Activated T-cell treated with anti-CD3 and anti-CD28 coated beads, Interleukin-2, amount 50 U/mL, for 72 hours (primary cell): ENCODE measurements around the gene LPP. TPM values are rescaled to one million over a fixed set of nuclear protein-coding genes. Genes with fewer than 3 reads are reported as not detected.
A peak's percentile ranks its signal among the peaks of the same experiment; 100 is the strongest.

Experiments
- ATAC-seq, 2 donors: fragments of 150-1000 bp; cut with Tn5 transposase; replicated peaks in 1 of 2; 2 replicates each; pipeline ENCODE4 v1.10.0; 2021; ENCODE audit warnings: moderate library complexity in 2 of 2, mild to moderate bottlenecking in 1 of 2
- DNase-seq, 2 donors: peaks; one replicate each; pipeline ENCODE4 v3.0.0; 2021 to 2022; ENCODE audit warnings: mixed read lengths in 1 of 2
- H3K27ac Mint-ChIP-seq: one replicate; pipeline ENCODE4 v1.8.0; 2022; ENCODE audit warnings: mild to moderate bottlenecking, moderate library complexity, mixed read lengths
- H3K27me3 Mint-ChIP-seq: one replicate; pipeline ENCODE4 v1.8.0; 2022; ENCODE audit warnings: low read depth, mixed read lengths
- H3K36me3 Mint-ChIP-seq, 2 donors: one replicate each; pipeline ENCODE4 v1.8.0; 2022; ENCODE audit warnings: mixed read lengths in 2 of 2, mild to moderate bottlenecking in 1 of 2; ENCODE audit not compliant: insufficient read depth in 2 of 2
- H3K4me1 Mint-ChIP-seq: one replicate; pipeline ENCODE4 v1.8.0; 2022; ENCODE audit warnings: low read depth, mixed read lengths
- H3K4me3 Mint-ChIP-seq, 2 donors: one replicate each; pipeline ENCODE4 v1.8.0; 2022; ENCODE audit warnings: mild to moderate bottlenecking in 2 of 2, mixed read lengths in 2 of 2, moderate library complexity in 2 of 2
- H3K9me3 Mint-ChIP-seq, 2 donors: one replicate each; pipeline ENCODE4 v1.8.0; 2022; ENCODE audit warnings: mixed read lengths in 2 of 2
- total RNA-seq, 2 donors: library from RNA; stranded (reverse); gene quantifications; one replicate each; pipeline ENCODE4 v1.2.3, GENCODE V29; 2022

Gene LPP
- total RNA-seq, 2 donors from 2014 or later, result 50.4 to 67.7 TPM

- H3K4me1 Mint-ChIP-seq, result peaks cover 40% of the 10 kb centered on the region
Observed at GRCh38 chr3:188149587-188149986, 4.4 kb upstream of the LPP start.

GRCh38 chr3:188150982-188151381, 3.0 kb upstream of the LPP start:
- Mint-ChIP-seq H3K27ac (no peak overlapping the region), H3K36me3 (peaks cover 0 to 2% of the 10 kb centered on the region in 2 donors), H3K9me3 (peaks cover 7% of the 10 kb centered on the region in 2 donors), H3K4me3 (no peak overlapping the region), H3K27me3 (no peaks in the 10 kb centered on the region), H3K4me1 (peaks cover 54% of the 10 kb centered on the region)
- peak; percentile 12 to 29 for ATAC-seq
- no peak for DNase-seq

More at GRCh38 chr3:188149587-188149986, 4.4 kb upstream of the LPP start:
- no peak overlapping the region for H3K27ac Mint-ChIP-seq
- peaks cover 7% of the 10 kb centered on the region in 2 donors for H3K9me3 Mint-ChIP-seq
- no peak for DNase-seq
- no peaks in the 10 kb centered on the region for H3K27me3 Mint-ChIP-seq
- no peak for ATAC-seq
- H3K36me3 Mint-ChIP-seq, result no peaks in the 10 kb centered on the region
- H3K4me3 Mint-ChIP-seq, result no peak overlapping the region

DNA sequence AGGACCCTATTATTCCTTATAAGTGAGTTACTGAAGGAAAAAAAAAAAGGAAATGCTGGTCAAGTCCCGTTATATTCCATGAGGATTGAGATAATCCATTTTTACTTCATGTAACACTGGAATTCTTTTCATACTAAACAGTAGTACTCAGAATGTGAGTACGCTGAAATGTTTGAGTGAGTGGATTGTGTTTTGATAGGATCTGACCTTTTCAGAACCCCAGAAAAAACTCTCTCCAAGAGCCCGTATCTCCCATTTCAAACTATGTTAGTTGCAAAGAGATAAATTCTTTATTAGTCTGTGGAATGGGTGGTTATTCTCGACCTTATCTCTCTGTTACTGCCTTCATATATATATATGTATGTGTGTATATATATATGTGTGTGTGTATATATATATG, 2.5 kb upstream of the LPP start:
- Mint-ChIP-seq H3K9me3 (peaks cover 7% of the 10 kb centered on the region in 2 donors), H3K4me1 (peaks cover 59% of the 10 kb centered on the region), H3K27ac (no peak overlapping the region), H3K27me3 (no peaks in the 10 kb centered on the region), H3K4me3 (no peak overlapping the region), H3K36me3 (peaks cover 0 to 2% of the 10 kb centered on the region in 2 donors)
- DNase-seq (no peak), ATAC-seq (no peak)

GRCh38 chr3:188152660-188153436, 1.1 kb upstream of the LPP start:
- peaks cover 7% of the 10 kb centered on the region in 2 donors for H3K9me3 Mint-ChIP-seq
- peak overlapping the region; percentile 4 for H3K27ac Mint-ChIP-seq
- DNase-seq (no peak), ATAC-seq (no peak)
- H3K27me3 Mint-ChIP-seq, result no peaks in the 10 kb centered on the region
- H3K4me1 Mint-ChIP-seq, result peaks cover 70% of the 10 kb centered on the region
- H3K36me3 Mint-ChIP-seq, result peaks cover 0 to 2% of the 10 kb centered on the region in 2 donors
- H3K4me3 Mint-ChIP-seq, result peak overlapping the region; percentile 75 to 94

GRCh38 chr3:188153437-188154013, 432 bp upstream of the LPP start:
- peaks cover 70% of the 10 kb centered on the region for H3K4me1 Mint-ChIP-seq
- peak overlapping the region; percentile 75 to 94 for H3K4me3 Mint-ChIP-seq
- H3K9me3 Mint-ChIP-seq, result peaks cover 2 to 3% of the 10 kb centered on the region in 2 donors
- H3K36me3 Mint-ChIP-seq, result peaks cover 0 to 2% of the 10 kb centered on the region in 2 donors
- peak; percentile 7 to 12 for ATAC-seq
- peak in 1 of 2 donors; percentile 38 for DNase-seq
- H3K27ac Mint-ChIP-seq, result peak overlapping the region; percentile 52
- H3K27me3 Mint-ChIP-seq, result no peaks in the 10 kb centered on the region

DNA sequence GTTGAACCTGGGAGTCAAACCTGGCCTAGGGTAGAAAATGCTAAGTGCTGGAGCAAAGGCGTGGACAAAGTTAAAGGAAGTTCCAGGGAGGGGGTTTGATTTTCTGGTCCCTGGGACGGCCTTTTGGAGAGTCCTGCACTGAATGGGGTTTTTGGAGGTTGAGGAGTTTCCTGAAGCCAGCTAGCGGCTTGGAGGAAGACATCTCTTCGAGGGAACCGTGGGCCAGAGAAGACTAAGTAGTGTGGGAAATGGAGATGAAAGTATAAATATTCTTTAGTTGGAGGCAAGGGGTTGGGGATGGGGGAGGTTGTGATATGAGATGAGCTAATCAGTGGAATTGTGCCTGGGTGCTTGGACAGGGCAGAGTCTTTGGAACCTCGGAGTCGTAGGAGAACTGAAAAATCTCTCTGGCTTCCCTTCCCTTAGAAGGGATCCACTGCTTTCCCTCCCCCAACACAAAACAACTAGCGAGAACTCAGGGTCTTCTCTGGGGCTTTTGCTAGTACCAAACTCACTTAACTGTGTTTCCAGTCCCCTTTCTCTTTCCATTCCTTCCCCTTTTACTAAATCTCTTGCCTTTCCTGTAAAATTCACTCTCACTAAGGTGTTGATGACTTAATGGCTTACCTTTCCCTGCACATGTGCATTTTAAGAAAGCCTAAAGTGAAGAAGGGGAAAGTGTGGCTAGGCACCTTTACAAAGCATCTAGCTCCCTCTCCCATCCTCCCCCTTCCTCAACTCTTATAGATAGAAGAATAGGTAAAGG, 1.0 kb downstream of the LPP start:
- peaks cover 0 to 4% of the 10 kb centered on the region in 2 donors for H3K36me3 Mint-ChIP-seq
- peak overlapping the region; percentile 75 to 94 for H3K4me3 Mint-ChIP-seq
- H3K9me3 Mint-ChIP-seq, result no peaks in the 10 kb centered on the region
- no peak for DNase-seq
- H3K27ac Mint-ChIP-seq, result peak overlapping the region; percentile 87
- no peak for ATAC-seq
- peaks cover 79% of the 10 kb centered on the region for H3K4me1 Mint-ChIP-seq
- H3K27me3 Mint-ChIP-seq, result no peaks in the 10 kb centered on the region

DNA sequence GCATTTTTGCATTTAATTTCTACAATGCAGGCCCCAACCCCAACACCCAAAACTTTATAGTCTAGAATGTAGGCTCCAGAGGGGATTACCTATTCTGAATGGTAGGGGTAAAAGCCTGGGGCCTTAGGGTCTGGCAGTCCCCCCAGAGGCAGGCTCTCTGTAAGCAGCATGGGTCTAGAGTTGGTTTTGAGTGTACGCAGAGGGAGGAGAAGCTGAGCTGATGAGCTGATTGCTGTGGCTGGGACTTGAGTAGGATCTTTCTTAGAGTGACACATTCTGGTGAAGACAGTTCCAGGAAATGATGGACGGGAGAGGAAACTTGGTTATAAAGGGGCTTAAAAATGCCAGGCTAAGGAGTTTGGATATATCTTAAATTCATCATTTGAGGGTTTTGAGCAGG, 2.1 kb downstream of the LPP start:
- H3K4me1 Mint-ChIP-seq, result peaks cover 81% of the 10 kb centered on the region
- no peaks in the 10 kb centered on the region for H3K27me3 Mint-ChIP-seq
- peak overlapping the region; percentile 87 for H3K27ac Mint-ChIP-seq
- no peaks in the 10 kb centered on the region for H3K9me3 Mint-ChIP-seq
- peak overlapping the region; percentile 75 to 94 for H3K4me3 Mint-ChIP-seq
- peaks cover 2 to 8% of the 10 kb centered on the region in 2 donors for H3K36me3 Mint-ChIP-seq
- DNase-seq (peak; percentile 41 to 57), ATAC-seq (peak; percentile 25 to 55)

- DNase-seq (no peak), ATAC-seq (no peak)
- Mint-ChIP-seq H3K36me3 (peaks cover 5 to 8% of the 10 kb centered on the region in 2 donors), H3K4me1 (peaks cover 77% of the 10 kb centered on the region), H3K27me3 (no peaks in the 10 kb centered on the region), H3K9me3 (no peaks in the 10 kb centered on the region), H3K4me3 (peak overlapping the region; percentile 22 to 42), H3K27ac (no peak overlapping the region)
Observed at GRCh38 chr3:188157407-188157806, 3.5 kb downstream of the LPP start.

DNA sequence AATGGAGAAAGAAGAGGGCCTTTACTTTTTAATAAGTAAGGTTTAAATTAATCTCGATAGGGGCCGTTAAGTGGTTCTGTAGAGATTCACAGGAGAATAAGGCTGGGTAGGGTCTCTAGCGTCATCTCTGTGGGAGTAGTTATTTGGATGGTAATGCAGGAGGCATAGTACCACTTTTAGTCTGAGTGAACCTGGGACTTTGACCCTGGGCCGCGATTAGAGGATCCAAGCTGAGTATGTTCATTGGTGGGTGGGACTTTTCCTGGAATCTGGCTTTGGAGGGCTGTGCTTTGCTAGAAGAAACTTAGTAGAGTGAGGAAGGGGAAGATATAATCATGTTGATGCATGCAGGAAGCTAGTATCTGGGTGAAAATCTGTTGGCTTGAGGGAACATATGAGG, 4.0 kb downstream of the LPP start:
- peaks cover 5 to 8% of the 10 kb centered on the region in 2 donors for H3K36me3 Mint-ChIP-seq
- DNase-seq (no peak), ATAC-seq (no peak)
- no peaks in the 10 kb centered on the region for H3K9me3 Mint-ChIP-seq
- H3K4me3 Mint-ChIP-seq, result peak overlapping the region; percentile 3 to 14
- H3K27ac Mint-ChIP-seq, result no peak overlapping the region
- H3K4me1 Mint-ChIP-seq, result peaks cover 72% of the 10 kb centered on the region
- no peaks in the 10 kb centered on the region for H3K27me3 Mint-ChIP-seq

GRCh38 chr3:188158731-188159310, 4.9 kb downstream of the LPP start:
- peaks cover 73% of the 10 kb centered on the region for H3K4me1 Mint-ChIP-seq
- ATAC-seq, result peak in 1 of 2 donors; percentile 16
- no peaks in the 10 kb centered on the region for H3K27me3 Mint-ChIP-seq
- peaks cover 5 to 8% of the 10 kb centered on the region in 2 donors for H3K36me3 Mint-ChIP-seq
- no peak for DNase-seq
- peak overlapping the region; percentile 42 to 45 for H3K4me3 Mint-ChIP-seq
- no peaks in the 10 kb centered on the region for H3K9me3 Mint-ChIP-seq
- H3K27ac Mint-ChIP-seq, result peak overlapping the region; percentile 8

DNA sequence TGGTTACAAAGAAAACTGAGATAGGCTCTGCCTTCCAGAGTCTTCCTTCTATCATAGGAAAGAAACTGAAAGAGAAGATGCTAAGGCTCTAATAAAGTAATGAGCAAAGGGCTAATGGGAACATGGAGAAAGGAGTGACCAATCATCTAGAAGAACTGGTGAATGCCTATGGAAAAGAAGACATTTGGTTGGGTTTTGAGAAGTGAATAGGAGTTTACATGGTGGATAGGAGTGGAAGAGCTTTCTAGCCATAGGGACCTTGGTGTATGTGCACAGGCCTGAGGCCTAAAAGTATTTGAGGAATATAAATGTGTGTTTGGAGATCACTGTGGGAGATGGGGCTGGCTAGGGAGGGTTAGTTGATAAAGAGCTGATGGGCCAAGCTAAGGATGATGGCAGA, 6.8 kb downstream of the LPP start:
- H3K36me3 Mint-ChIP-seq, result peaks cover 5 to 6% of the 10 kb centered on the region in 2 donors
- DNase-seq (no peak), ATAC-seq (no peak)
- no peaks in the 10 kb centered on the region for H3K27me3 Mint-ChIP-seq
- H3K4me3 Mint-ChIP-seq, result no peak overlapping the region
- H3K9me3 Mint-ChIP-seq, result no peaks in the 10 kb centered on the region
- H3K27ac Mint-ChIP-seq, result peak overlapping the region; percentile 15
- H3K4me1 Mint-ChIP-seq, result peaks cover 78% of the 10 kb centered on the region

DNA sequence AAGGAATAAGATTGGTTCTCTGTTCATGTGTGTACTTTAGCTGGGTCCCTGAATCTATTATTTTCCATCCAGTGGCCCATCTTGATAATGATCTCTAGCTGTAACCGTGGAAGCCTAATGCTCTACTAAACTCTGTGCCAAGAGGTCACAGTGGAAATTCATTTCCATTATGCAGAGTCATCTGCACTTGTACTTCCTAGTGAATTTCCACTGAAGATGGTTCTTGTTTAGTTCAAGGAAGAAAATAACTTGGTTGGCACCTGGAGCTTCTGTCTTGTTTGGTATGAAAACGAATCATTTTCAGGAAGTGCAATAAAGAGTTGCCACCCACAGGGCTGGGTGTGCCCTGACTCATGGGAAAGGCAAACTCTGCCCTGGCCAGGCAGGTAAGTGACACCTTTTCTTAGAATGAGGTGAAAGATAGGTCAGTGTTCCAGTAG, 10.3 kb downstream of the LPP start:
- peak overlapping the region; percentile 91 for H3K27ac Mint-ChIP-seq
- H3K4me3 Mint-ChIP-seq, result peak overlapping the region; percentile 46 to 58
- ATAC-seq (peak; percentile 31 to 49), DNase-seq (peak in 1 of 2 donors; percentile 24)
- H3K27me3 Mint-ChIP-seq, result no peaks in the 10 kb centered on the region
- peaks cover 5 to 6% of the 10 kb centered on the region in 2 donors for H3K36me3 Mint-ChIP-seq
- peaks cover 64% of the 10 kb centered on the region for H3K4me1 Mint-ChIP-seq
- no peaks in the 10 kb centered on the region for H3K9me3 Mint-ChIP-seq
